Right ventricle myocardium superior (tissue), 1 donor: ENCODE measurements around the gene IST1. TPM values are rescaled to one million over a fixed set of nuclear protein-coding genes. Genes with fewer than 3 reads are reported as not detected.
"Not testable (repeated sequence)": the region's sequence is repeated elsewhere in the genome, so short reads cannot be mapped to it uniquely, and the experiment has no call there.

Experiments
- ATAC-seq: fragments of 200-7000 bp; cut with Tn5 transposase; one replicate; pipeline ENCODE4 v1.9.1; 2020; ENCODE audit warnings: mild to moderate bottlenecking; ENCODE audit not compliant: poor library complexity
- DNase-seq: peaks from one replicate; pipeline ENCODE4 v3.0.0-alpha.2; 2020
- intact Hi-C: fragments of 100-400 bp; cut with DNase I; formaldehyde crosslinking; loops from one replicate; pipeline ENCODE4 v1.11.2; 2022
- long read RNA-seq: library from polyadenylated mRNA; unstranded; transcript quantifications from one replicate; pipeline ENCODE4 v2.0.0, GENCODE V29; 2021
- total RNA-seq: library from RNA; stranded (reverse); fragmentation: NEBNext Ultra II Directional; extraction: Animal tissue kit (Norgen Biotek cat#: 25700); gene quantifications from one replicate; pipeline ENCODE4 v1.2.1, GENCODE V29; 2021
- donor health status: DM: no; HTN: yes; CAD: no; lungs with severe emphysema.

Gene IST1
- total RNA-seq = 113 TPM
- long read RNA-seq, full-length matches to known transcripts = 122 of 185 reads
- long read RNA-seq, partial matches to known transcripts = 4 of 185 reads
- long read RNA-seq, other reads (novel, unspliced or antisense) = 59 of 185 reads

DNA sequence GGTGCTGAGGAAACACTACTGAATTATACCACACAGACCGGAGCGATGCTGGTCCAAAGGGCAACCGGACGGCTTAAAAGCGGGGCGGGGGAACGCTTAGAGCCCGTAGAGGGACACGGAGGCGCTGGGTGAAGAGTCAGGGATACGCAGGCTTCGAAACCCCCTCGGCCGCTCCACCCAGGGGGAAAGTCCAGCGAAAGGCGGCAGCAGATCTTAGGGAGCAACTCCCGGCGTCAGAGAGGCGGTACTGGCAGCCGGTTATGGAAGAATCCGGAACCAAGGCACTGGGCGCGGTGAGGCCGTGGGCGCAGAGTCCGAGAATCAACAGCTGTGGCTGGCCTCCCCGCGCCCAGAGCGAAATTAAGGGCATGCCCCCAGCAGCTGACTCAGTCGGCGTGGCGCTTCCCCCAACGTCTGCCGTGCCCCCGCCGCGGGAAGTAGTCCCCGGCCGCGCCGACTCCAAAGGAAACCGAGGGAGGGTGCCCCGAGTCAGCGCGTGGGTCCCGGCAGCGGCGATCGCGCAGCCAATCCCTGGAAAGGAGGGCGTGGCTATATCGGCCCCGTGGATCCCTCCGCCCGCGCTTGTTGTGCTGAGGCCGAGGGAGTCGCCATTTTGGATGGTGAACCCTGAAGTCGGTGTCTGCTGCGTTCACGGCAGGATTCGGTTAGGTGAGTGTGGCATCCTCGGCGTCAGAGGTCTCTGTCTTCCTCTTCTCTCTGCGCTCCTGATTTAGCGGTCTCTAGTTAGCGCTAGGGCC lies at the start of gene IST1:
Gene IST1, plus strand, starts transcription at position 611 of the 758 bp plus-strand sequence. CDS start 20,110 bp downstream, outside the sequence.
- peak; percentile 99 for DNase-seq
- ATAC-seq = peak; percentile 98
- intact Hi-C loops = loop anchor here (1.0 kb wide), 1 partner anchor 87 kb away; the partner anchor contains the start of gene AP1G1

DNA sequence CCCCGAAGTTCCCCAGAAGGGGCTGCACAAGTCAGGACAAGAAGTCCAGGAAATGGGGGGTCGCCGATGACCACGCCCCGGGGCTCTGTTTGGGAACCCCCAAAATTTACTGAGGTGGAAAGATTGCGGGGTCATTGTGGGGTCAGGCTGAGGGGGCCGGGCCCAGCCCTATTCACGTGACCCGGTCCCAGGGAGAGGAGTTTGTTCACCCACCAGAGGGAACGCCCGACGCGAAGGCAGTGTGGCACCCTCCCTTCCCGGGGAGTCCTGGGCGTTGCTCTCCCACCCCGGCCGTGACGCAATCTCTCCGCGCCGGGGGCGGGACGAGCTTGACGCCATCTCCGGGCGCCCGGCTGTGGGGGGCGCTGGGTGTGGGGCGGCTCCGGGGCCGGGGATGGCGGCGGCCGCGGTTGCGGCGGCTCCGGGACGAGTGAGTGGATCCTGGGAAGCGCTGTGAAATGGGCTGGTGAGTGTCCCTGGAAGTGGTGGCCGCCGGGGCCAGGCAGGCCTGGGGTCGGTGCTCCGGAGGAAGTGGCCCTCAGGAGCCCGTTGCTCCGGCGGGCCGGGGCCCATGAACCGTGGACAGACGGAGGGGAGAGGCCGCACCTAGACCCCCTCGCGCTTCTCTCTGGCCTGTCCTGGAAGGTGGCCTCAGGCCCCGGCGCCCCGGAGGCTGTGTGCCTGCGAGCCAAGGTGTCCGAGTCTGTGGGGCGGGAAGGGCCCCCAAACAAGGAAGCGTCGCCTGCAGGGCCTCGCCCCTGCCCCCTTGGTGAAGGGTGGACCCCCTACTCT lies 49.5 kb upstream of the IST1 start, which contains the start of gene ATXN1L:
Gene ATXN1L, plus strand, starts transcription at position 338 of the 792 bp plus-strand sequence. CDS start 3,765 bp downstream, outside the sequence.
- peak; percentile 94 for DNase-seq
- peak; percentile 99 for ATAC-seq
- intact Hi-C loops = loop anchor here (5.0 kb wide), 1 partner anchor 36 kb away; the partner anchor contains the start of gene ZNF821

DNA sequence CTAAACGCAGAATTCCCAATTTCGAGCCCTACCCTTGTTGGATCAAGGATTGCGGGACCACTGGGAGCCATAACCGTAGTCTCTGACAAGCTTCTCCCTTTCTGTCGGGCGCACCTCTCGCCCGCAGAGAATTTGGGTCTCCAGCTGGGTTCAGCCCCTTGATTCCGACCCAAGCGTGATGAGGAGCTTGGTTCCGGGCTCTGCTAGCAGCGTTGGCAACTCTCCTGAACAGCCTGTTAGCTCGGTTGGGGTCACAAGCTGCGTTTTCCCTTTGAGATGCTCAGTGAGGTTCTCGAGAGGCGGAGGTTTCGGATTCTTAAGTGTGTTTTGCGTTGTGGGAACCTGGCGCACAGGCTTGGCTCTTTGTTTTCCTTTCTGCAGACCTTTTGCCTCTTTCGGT lies 48.9 kb upstream of the IST1 start:
- ATAC-seq (peak; percentile 2), DNase-seq (no peak)
- intact Hi-C loops = loop anchor here (5.0 kb wide), 1 partner anchor 36 kb away; the partner anchor contains the start of gene ZNF821

DNA sequence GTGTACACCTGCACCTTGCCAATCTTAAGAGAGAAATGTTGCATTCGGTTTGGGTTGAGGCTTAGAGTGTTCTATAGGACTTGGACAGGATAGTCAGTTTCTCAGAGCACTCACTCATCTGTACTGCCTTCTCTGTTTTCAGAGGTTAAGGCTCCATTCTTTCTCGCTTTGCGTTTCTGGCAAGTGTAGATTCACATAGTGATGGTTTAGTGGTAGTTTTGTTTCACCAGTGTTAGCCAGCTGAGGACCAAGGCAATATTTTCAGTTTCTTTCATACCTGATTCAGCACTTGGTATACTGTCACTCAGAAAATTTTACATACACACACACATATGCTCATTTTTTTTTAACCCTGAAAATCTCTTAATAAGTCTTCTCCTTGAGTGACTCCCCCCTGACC lies 48.2 kb upstream of the IST1 start:
- intact Hi-C loops = loop anchor here (5.0 kb wide), 1 partner anchor 35 kb away; the partner anchor contains the start of gene ZNF821
- ATAC-seq (no peak), DNase-seq (no peak)

DNA sequence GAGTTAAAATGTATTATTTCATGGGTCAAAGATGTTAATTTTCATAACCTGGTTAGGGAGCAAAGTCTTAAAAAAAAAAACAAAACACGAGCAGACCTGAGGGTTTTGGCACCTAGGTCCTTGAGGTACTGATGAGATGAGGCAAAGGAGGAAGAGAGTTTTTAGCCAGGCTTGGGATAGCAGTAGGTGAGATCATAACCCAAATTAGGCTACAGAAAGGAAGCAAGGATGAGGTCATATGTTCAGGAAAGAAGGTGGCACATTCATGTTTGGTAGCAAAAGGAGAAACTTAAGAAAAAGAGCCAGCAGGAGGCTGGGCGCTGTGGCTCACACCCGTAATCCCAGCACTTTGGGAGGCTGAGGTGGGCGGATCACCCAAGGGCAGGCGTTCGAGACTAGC lies 46.7 kb upstream of the IST1 start:
- DNase-seq (no peak), ATAC-seq (no peak)
- intact Hi-C loops = loop anchor here (5.0 kb wide), 1 partner anchor 34 kb away; the partner anchor contains the start of gene ZNF821

DNA sequence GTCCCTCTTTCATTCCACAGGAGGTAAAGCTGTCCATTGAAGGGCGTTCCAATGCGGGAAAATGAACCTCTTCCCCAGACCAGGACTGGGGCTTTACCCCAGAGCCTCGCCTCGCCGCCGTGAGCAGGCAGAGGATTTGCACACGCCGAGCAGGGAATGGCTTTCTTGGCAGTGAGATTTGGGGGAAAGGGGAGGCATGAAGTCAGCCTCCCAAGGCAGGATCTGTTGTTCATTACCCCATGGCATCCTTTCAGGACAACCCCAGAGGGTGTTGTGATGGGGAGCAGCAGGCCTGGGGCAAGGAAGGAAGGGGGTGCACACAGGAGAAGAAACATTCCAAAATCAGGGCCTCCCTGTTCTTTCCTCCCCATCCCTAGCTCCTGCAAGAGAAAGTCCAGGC lies 43.6 kb upstream of the IST1 start:
- no peak for DNase-seq
- intact Hi-C loops = no loop called here
- ATAC-seq = no peak

GRCh38 chr16:71852158-71852557 lies 43.2 kb upstream of the IST1 start:
- no peak for ATAC-seq
- intact Hi-C loops = no loop called here
- no peak for DNase-seq

- intact Hi-C loops = no loop called here
- no peak for DNase-seq
- no peak for ATAC-seq
Measured at GRCh38 chr16:71852561-71852960, 42.8 kb upstream of the IST1 start.

GRCh38 chr16:71853413-71853812 lies 41.9 kb upstream of the IST1 start:
- ATAC-seq (no peak), DNase-seq (no peak)
- intact Hi-C loops = no loop called here

DNA sequence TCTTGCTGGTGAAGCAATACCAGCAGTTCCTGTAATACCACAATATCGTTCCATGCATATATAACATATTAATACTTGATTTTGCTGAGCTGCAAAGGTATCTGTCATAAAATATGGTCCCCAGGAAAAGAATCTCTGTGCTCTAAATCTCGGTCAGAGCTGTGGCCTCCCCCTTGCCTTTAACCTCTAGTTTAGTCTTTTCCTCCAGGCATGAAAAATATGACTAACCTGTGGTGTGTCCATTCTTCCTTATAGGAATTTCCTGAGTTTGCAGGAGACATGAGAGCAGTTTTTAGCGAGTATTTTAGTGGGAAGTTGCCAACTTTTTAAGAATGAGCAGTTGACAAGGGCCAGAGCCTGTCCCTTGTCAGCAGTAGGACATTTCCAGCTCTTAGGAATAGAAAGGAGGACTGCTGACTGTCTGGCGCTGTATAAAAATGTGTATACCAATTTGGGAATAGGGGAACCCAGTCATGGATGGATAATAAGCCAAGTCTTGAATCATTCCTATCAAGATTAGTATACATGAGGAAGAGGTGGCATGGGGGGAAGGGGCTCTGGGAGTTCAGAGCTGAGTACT lies 40.9 kb upstream of the IST1 start:
- intact Hi-C loops = no loop called here
- DNase-seq (no peak), ATAC-seq (peak; percentile 65)

- ATAC-seq (no peak), DNase-seq (no peak)
- intact Hi-C loops = no loop called here
Measured at GRCh38 chr16:71855937-71856662, 39.2 kb upstream of the IST1 start.

DNA sequence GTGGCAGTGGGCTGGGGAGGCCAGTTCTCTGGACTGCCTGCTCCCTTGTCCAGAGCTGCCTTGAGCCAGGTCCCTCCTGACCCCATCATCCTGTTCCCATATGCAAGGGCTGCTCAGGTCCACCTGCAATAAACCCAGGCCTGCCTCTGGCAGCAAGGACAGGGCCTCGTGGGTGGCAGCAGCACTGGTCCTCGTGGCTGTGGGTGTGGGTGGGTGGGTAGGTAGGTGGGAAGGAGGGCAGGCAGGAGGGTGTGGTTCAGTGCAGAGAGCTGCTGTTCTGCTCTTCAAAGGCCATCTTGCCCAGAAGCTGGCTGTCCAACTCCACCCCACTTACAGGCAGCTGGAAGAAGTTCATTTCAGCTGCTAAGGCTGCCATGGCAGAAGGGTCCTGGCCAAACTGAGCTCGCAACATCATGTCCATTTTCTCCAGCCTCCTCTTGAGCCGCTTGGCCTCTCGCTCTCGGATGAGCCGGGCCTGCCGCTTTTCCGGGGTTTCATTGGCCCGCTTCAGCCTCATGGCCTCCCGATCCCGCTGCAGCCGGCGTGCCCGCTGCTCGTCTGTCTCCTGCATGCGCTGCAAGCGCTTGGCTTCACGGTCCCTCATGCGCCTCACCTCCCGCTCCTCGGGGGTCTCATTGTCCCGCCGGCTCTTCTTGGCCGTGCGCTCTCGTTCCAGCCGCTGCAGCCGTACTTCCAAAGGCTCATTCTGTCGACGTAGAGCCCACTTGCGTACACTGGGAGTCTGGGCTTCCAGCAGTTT lies 35.4 kb upstream of the IST1 start:
- ATAC-seq (no peak), DNase-seq (no peak)
- intact Hi-C loops = no loop called here

DNA sequence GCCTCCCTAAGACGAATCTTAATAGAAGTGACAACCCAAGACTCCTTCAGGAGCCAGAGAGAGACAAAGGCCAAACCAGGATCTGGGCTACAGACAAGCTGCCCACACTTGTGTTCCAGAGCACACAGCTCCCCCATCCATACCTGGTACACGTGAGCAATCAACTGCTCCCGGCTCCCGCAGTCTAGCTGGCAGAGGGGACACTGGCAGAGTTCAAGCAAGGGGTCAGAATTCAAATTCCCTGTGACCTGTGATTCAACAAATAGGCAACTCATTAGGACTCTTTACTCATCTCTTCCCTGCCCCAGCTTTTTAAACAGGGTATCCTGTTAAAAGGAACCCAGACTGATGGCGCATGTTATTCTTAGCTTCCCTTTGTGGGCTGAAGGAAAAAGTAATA lies 31.3 kb upstream of the IST1 start:
- intact Hi-C loops = no loop called here

GRCh38 chr16:71865173-71865863 lies 30.0 kb upstream of the IST1 start:
- ATAC-seq (no peak), DNase-seq (no peak)
- intact Hi-C loops = no loop called here

More for the DNA sequence above, 31.3 kb upstream of the IST1 start:
- DNase-seq (no peak), ATAC-seq (no peak)

DNA sequence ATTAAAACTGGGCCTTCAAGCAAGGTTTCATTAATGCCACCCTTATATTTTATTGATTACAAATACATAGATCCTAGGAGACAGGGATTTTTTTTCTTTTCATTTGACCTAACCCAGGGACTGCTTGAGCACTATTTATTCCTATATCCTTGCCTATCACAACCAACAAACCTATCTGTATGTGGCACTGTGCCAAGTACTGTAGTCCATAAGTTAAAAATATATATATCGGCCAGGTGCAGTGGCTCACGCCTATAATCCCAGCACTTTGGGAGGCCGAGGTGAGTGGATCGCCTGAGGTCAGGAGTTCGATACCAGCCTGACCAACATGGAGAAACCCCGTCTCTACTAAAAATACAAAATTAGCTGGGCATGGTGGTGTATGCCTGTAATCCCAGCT lies 28.2 kb upstream of the IST1 start:
- intact Hi-C loops, ATAC-seq, DNase-seq: not testable (repeated sequence)

GRCh38 chr16:71867939-71868338 lies 27.4 kb upstream of the IST1 start:
- no peak for DNase-seq

DNA sequence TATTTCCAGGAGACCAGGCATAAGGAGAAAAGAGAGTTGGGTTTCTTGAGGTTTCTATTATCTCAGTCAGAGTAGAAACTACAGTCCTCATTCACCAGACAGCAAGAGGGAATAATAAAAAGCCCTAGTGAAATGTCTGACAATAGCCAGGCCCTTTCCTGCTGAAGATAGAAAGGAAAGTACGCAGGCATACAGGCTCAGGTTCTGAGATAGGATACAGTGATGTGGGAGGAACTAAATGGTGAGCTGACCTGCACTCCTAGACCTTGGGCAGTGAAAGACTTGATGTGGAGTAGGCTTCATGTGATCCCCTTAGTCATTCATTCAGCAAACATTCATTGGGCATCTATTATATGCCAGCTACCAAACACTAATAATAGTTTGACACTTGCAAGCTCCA lies 26.2 kb upstream of the IST1 start:
- intact Hi-C loops = no loop called here
- DNase-seq (no peak), ATAC-seq (no peak)

More at GRCh38 chr16:71867939-71868338, 27.4 kb upstream of the IST1 start:
- intact Hi-C loops = no loop called here
- ATAC-seq = no peak
